Spleen (tissue), 11 donors: Measurements from ENCODE around the gene SCPEP1. TPM values are rescaled to one million over a fixed set of nuclear protein-coding genes. Genes with fewer than 3 reads are reported as not detected.
A peak's percentile ranks its signal among the peaks of the same experiment; 100 is the strongest.

Experiments used
- DNase-seq: peaks from one replicate; pipeline ENCODE4 v3.0.0-alpha.2; 2020
- H3K27ac ChIP-seq, 8 donors: fragments of 200-600 bp; sonication (generic) in 7 of 8; 1 replicate in 4 of 8; 2 replicates in 4 of 8; pipeline versions ENCODE4 v1.5.0 to v1.8.0; 2016 to 2021; ENCODE audit warnings: inconsistent platforms in 4 of 8, mild to moderate bottlenecking in 4 of 8, moderate library complexity in 1 of 8
- H3K27me3 ChIP-seq, 7 donors: fragments of 200-600 bp; sonication (generic) in 6 of 7; replicated peaks in 1 of 7; 1 replicate in 4 of 7; 2 replicates in 3 of 7; pipeline versions ENCODE4 v1.5.0 to v1.8.0; 2016 to 2021; ENCODE audit warnings: inconsistent platforms in 3 of 7, mild to moderate bottlenecking in 1 of 7
- H3K36me3 ChIP-seq, 6 donors: fragments of 200-600 bp; sonication (generic) in 5 of 6; 1 replicate in 4 of 6; 2 replicates in 2 of 6; pipeline versions ENCODE4 v1.5.0 to v1.8.0; 2016 to 2021; ENCODE audit warnings: inconsistent platforms in 2 of 6
- H3K4me1 ChIP-seq, 6 donors: fragments of 200-600 bp; sonication (generic) in 5 of 6; 1 replicate in 3 of 6; 2 replicates in 3 of 6; pipeline versions ENCODE4 v1.5.0 to v1.8.0; 2016 to 2021; ENCODE audit warnings: inconsistent platforms in 3 of 6
- H3K4me3 ChIP-seq, 8 donors: fragments of 200-600 bp; sonication (generic) in 7 of 8; 1 replicate in 4 of 8; 2 replicates in 4 of 8; pipeline versions ENCODE4 v1.5.0 to v1.8.0; 2016 to 2021; ENCODE audit warnings: inconsistent platforms in 4 of 8, mild to moderate bottlenecking in 4 of 8, moderate library complexity in 2 of 8
- H3K9me3 ChIP-seq, 8 donors: fragments of 200-600 bp; sonication (generic) in 7 of 8; 1 replicate in 4 of 8; 2 replicates in 4 of 8; pipeline versions ENCODE4 v1.5.0 to v1.8.0; 2016 to 2021; ENCODE audit warnings: inconsistent platforms in 4 of 8
- CTCF ChIP-seq, 11 experiments: fragments of 200-600 bp in 7 of 11; fragments of 450-650 bp in 4 of 11; sonication (generic) in 4 of 11; IDR thresholded peaks in 8 of 11; conservative IDR thresholded peaks in 3 of 11; 1 replicate in 7 of 11; 2 replicates in 4 of 11; pipeline versions ENCODE4 v1.4.0 to v1.8.0; 2016 to 2021; ENCODE audit warnings: antibody characterized with exemption in 11 of 11, inconsistent platforms in 4 of 11, mild to moderate bottlenecking in 1 of 11
- POLR2A ChIP-seq, 3 donors: fragments of 450-650 bp; IDR thresholded peaks; one replicate each; pipeline ENCODE4 v1.5.1; 2017; ENCODE audit warnings: antibody characterized with exemption in 3 of 3, mild to moderate bottlenecking in 1 of 3
- POLR2AphosphoS5 ChIP-seq, 3 donors: sonication (generic); formaldehyde crosslinking; IDR thresholded peaks; one replicate each; pipeline ENCODE4 v1.5.1; 2017; ENCODE audit warnings: antibody characterized with exemption in 3 of 3
- WGBS, 5 donors: extraction: QIAGEN DNeasy Blood & Tissue Kit in 3 of 5; methylation state at CpG; one replicate each; pipeline versions ENCODE4 v1.1.5 to v1.1.7; 2013 to 2018; 5-methylcytosine and 5-hydroxymethylcytosine counted together
- intact Hi-C: fragments of 100-400 bp; cut with DNase I; formaldehyde crosslinking; loops from one replicate; pipeline ENCODE4 v1.15.0; 2023; ENCODE audit warnings: low total_unique reads
- polyA plus RNA-seq, 3 donors: library from polyadenylated mRNA; stranded (reverse); fragments of 200-250 nt; gene quantifications; one replicate each; pipeline ENCODE4 v1.2.1, GENCODE V29; 2013
- total RNA-seq, 7 donors: library from RNA; depleted of rRNA in 3 of 7; stranded (reverse); fragments of >200 nt in 3 of 7; fragmentation: NEBNext Ultra II Directional in 4 of 7; extraction: Animal tissue kit (Norgen Biotek cat#: 25700) in 4 of 7; gene quantifications; one replicate each; pipeline versions ENCODE4 v1.1.0 to v1.2.1, GENCODE V29; 2016 to 2021
- donor health status: healthy with polysubstance abuse.
- donor health status: DM: no; HTN: no; CAD: no; lungs with moderate emphysema.
- donor health status: DM: no; HTN: no; CAD: no.
- donor health status: Bipolar disorder and iron deficiency.
- donor health status: healthy.
- donor health status: DM: no; HTN: no; CAD: no.
- donor health status: DM: yes; HTN: yes; CAD: no.

The SCPEP1 gene
- total and polyA plus RNA-seq, 10 donors: 74.4 to 127 (median 97.7) TPM

- no peak overlapping the region for H3K4me3 ChIP-seq
- intact Hi-C loops: no loop called here
- TF ChIP-seq POLR2A (IDR thresholded peaks at IDR 0.05) (no peak), CTCF (IDR thresholded peaks at IDR 0.05 in 8 of 11, conservative IDR thresholded peaks at IDR 0.05 in 3 of 11) (no peak), POLR2AphosphoS5 (IDR thresholded peaks at IDR 0.05) (no peak)
- H3K27ac ChIP-seq: no peak overlapping the region
- peaks cover 0 to 35% (median 23%) of the 10 kb centered on the region in 6 donors for H3K4me1 ChIP-seq
- H3K9me3 ChIP-seq: no peaks in the 10 kb centered on the region
- H3K27me3 ChIP-seq: no peaks in the 10 kb centered on the region
- H3K36me3 ChIP-seq: peaks cover 5 to 100% (median 63%) of the 10 kb centered on the region in 6 donors
- DNase-seq: no peak
- 93 to 99% (median 95%) methylated on average over 7 of the region's 7 CpGs for WGBS, 5 donors
Measured at GRCh38 chr17:57001541-57001940, 23.6 kb downstream of the SCPEP1 start.

DNA sequence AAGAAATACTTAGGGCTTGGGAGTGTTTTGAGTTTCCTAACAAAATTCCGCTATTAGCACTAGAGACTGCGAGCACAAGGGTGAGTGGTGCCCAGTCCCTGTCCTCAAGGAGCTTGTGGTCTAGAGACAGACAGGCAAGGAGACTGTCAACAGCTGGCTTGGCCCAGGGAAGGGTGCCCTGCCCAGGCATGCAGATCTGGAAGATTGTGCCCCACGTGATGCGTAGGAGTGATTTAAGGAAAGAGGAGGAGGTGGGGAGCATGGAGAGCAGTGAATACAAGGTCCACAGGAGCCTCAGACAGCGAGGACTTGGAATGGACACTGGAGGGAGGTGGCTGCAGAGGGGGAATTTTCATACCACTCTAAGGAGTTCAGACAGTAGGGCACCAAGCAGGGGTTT lies 25.0 kb downstream of the SCPEP1 start:
- H3K4me3 ChIP-seq: no peak overlapping the region
- H3K36me3 ChIP-seq: peaks cover 5 to 100% (median 54%) of the 10 kb centered on the region in 6 donors
- no peak for TF ChIP-seq POLR2AphosphoS5 (IDR thresholded peaks at IDR 0.05)
- TF ChIP-seq POLR2A (IDR thresholded peaks at IDR 0.05): no peak
- TF ChIP-seq CTCF (IDR thresholded peaks at IDR 0.05 in 8 of 11, conservative IDR thresholded peaks at IDR 0.05 in 3 of 11): no peak
- no peaks in the 10 kb centered on the region for H3K9me3 ChIP-seq
- DNase-seq: no peak
- intact Hi-C loops: no loop called here
- peaks cover 0 to 35% (median 23%) of the 10 kb centered on the region in 6 donors for H3K4me1 ChIP-seq
- no peaks in the 10 kb centered on the region for H3K27me3 ChIP-seq
- 89 to 98% (median 92%) methylated on average over 5 of the region's 5 CpGs for WGBS, 5 donors
- H3K27ac ChIP-seq: peak overlapping the region in 1 of 8 donors; percentile 78

GRCh38 chr17:57004944-57005579 lies 27.1 kb downstream of the SCPEP1 start:
- Histone ChIP-seq H3K27me3 (no peaks in the 10 kb centered on the region), H3K4me3 (peak overlapping the region in 1 of 8 donors; percentile 37), H3K9me3 (no peaks in the 10 kb centered on the region), H3K27ac (peak overlapping the region in 6 of 8 donors; percentile 19 to 78 (median 58)), H3K36me3 (peaks cover 5 to 79% (median 42%) of the 10 kb centered on the region in 6 donors), H3K4me1 (peaks cover 0 to 41% (median 28%) of the 10 kb centered on the region in 6 donors)
- DNase-seq: no peak
- peak in 1 of 3 donors; percentile 33 for TF ChIP-seq POLR2AphosphoS5 (IDR thresholded peaks at IDR 0.05)
- no peak for TF ChIP-seq POLR2A (IDR thresholded peaks at IDR 0.05)
- TF ChIP-seq CTCF (IDR thresholded peaks at IDR 0.05 in 8 of 11, conservative IDR thresholded peaks at IDR 0.05 in 3 of 11): peak in 1 of 11 experiments; percentile 6
- intact Hi-C loops: no loop called here
- 45 to 55% (median 52%) methylated on average over 8 of the region's 8 CpGs for WGBS, 5 donors

DNA sequence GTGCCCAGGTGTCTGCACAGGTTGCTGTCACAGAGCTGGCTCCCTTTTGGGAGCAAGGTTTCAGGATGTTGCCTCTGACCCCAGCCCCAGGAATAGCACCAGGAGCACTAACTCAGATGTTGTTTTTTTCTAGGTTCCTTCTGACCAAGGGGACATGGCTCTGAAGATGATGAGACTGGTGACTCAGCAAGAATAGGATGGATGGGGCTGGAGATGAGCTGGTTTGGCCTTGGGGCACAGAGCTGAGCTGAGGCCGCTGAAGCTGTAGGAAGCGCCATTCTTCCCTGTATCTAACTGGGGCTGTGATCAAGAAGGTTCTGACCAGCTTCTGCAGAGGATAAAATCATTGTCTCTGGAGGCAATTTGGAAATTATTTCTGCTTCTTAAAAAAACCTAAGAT lies 28.1 kb downstream of the SCPEP1 start:
- intact Hi-C loops: no loop called here
- H3K27me3 ChIP-seq: no peaks in the 10 kb centered on the region
- 85 to 100% (median 93%) methylated on average over 2 of the region's 2 CpGs for WGBS, 5 donors
- peak overlapping the region in 3 of 8 donors; percentile 59 to 78 (median 69) for H3K27ac ChIP-seq
- no peak for DNase-seq
- H3K4me3 ChIP-seq: no peak overlapping the region
- H3K9me3 ChIP-seq: no peaks in the 10 kb centered on the region
- TF ChIP-seq CTCF (IDR thresholded peaks at IDR 0.05 in 8 of 11, conservative IDR thresholded peaks at IDR 0.05 in 3 of 11) (no peak), POLR2A (IDR thresholded peaks at IDR 0.05) (no peak), POLR2AphosphoS5 (IDR thresholded peaks at IDR 0.05) (no peak)
- H3K36me3 ChIP-seq: peaks cover 1 to 69% (median 36%) of the 10 kb centered on the region in 6 donors
- H3K4me1 ChIP-seq: peaks cover 3 to 49% (median 34%) of the 10 kb centered on the region in 6 donors
